WTC11 (cell line): ENCODE results near the gene EML4. TPM values are rescaled to one million over a fixed set of nuclear protein-coding genes. Genes with fewer than 3 reads are reported as not detected.

Source experiments
- ATAC-seq: fragments of 200-7000 bp; cut with Tn5 transposase; 2 replicates; pipeline ENCODE4 v1.10.0; 2021; ENCODE audit warnings: mild to moderate bottlenecking, moderate library complexity
- CTCF ChIA-PET: fragments of 300-600 bp; sonication (Branson Sonifier 250); formaldehyde crosslinking; loops from one replicate; lab custom pipeline; 2021; ENCODE audit warnings: antibody characterized with exemption; lab: Charles Lee
- POLR2A ChIA-PET: fragments of 350-600 bp; sonication (Branson Sonifier 250); formaldehyde crosslinking; loops from one replicate; lab custom pipeline; 2021; ENCODE audit warnings: antibody characterized with exemption; lab: Charles Lee
- DNase-seq: peaks from one replicate; pipeline ENCODE4 v3.0.0; 2021; ENCODE audit warnings: low spot score
- H3K27ac Mint-ChIP-seq: 2 replicates; pipeline ENCODE4 v1.8.0; 2021; ENCODE audit warnings: mixed read lengths
- H3K27me3 Mint-ChIP-seq: 2 replicates; pipeline ENCODE4 v1.8.0; 2021; ENCODE audit warnings: low read depth, mild to moderate bottlenecking, moderate library complexity, mixed read lengths
- H3K36me3 Mint-ChIP-seq: 2 replicates; pipeline ENCODE4 v1.8.0; 2021; ENCODE audit warnings: mixed read lengths
- H3K4me1 Mint-ChIP-seq: 2 replicates; pipeline ENCODE4 v1.8.0; 2022; ENCODE audit warnings: mixed read lengths
- H3K4me3 Mint-ChIP-seq: 2 replicates; pipeline ENCODE4 v1.8.0; 2021; ENCODE audit warnings: mild to moderate bottlenecking, moderate library complexity, mixed read lengths
- H3K9me3 Mint-ChIP-seq: 2 replicates; pipeline ENCODE4 v1.8.0; 2021; ENCODE audit warnings: mixed read lengths
- ATF1 ChIP-seq: sonication (generic); formaldehyde crosslinking; IDR thresholded peaks from 2 replicates; pipeline ENCODE4 v1.8.1; 2023; ENCODE audit warnings: mild to moderate bottlenecking, moderate library complexity, missing genetic modification reagents
- CREB1 ChIP-seq: sonication (generic); formaldehyde crosslinking; IDR thresholded peaks from 2 replicates; pipeline ENCODE4 v1.8.0; 2023; ENCODE audit warnings: mild to moderate bottlenecking, missing genetic modification reagents
- ELF4 ChIP-seq: sonication (generic); formaldehyde crosslinking; IDR thresholded peaks from 2 replicates; pipeline ENCODE4 v1.8.1; 2022; ENCODE audit warnings: low read depth, mild to moderate bottlenecking, moderate library complexity, missing genetic modification reagents
- ERG ChIP-seq: fragments of 250-450 bp; sonication (Bioruptor Pico); IDR thresholded peaks from 2 replicates; pipeline ENCODE4 v1.8.0; 2021; ENCODE audit warnings: mild to moderate bottlenecking
- ESRRA ChIP-seq: sonication (generic); formaldehyde crosslinking; IDR thresholded peaks from 2 replicates; pipeline ENCODE4 v1.8.1; 2022; ENCODE audit warnings: mild to moderate bottlenecking, missing genetic modification reagents, borderline replicate concordance
- FOXP1 ChIP-seq: sonication (generic); formaldehyde crosslinking; IDR thresholded peaks from 2 replicates; pipeline ENCODE4 v1.8.0; 2022; ENCODE audit warnings: missing genetic modification reagents, mild to moderate bottlenecking, moderate library complexity, borderline replicate concordance
- HMGA2 ChIP-seq: fragments of 250-450 bp; sonication (Bioruptor Pico); IDR thresholded peaks from 2 replicates; pipeline ENCODE4 v1.4.0; 2021; ENCODE audit warnings: mild to moderate bottlenecking, moderate library complexity
- IRF1 ChIP-seq: sonication (generic); formaldehyde crosslinking; IDR thresholded peaks from 2 replicates; pipeline ENCODE4 v1.8.0; 2023; ENCODE audit warnings: missing genetic modification reagents
- MAX ChIP-seq: sonication (generic); formaldehyde crosslinking; IDR thresholded peaks from 2 replicates; pipeline ENCODE4 v1.8.0; 2022; ENCODE audit warnings: mild to moderate bottlenecking, missing genetic modification reagents
- NFATC4 ChIP-seq: fragments of 250-450 bp; sonication (Bioruptor Pico); IDR thresholded peaks from 2 replicates; pipeline ENCODE4 v1.9.0; 2021; ENCODE audit warnings: mild to moderate bottlenecking
- NR2C2 ChIP-seq: sonication (generic); formaldehyde crosslinking; IDR thresholded peaks from 2 replicates; pipeline ENCODE4 v1.8.0; 2022; ENCODE audit warnings: mild to moderate bottlenecking, missing genetic modification reagents
- SP1 ChIP-seq: sonication (generic); formaldehyde crosslinking; conservative IDR thresholded peaks from 2 replicates; pipeline ENCODE4 v1.8.1; 2022; ENCODE audit warnings: missing genetic modification reagents
- USF2 ChIP-seq: sonication (generic); formaldehyde crosslinking; IDR thresholded peaks from 2 replicates; pipeline ENCODE4 v1.8.1; 2023; ENCODE audit warnings: mild to moderate bottlenecking, missing genetic modification reagents, moderate library complexity
- ZNF263 ChIP-seq: sonication (generic); formaldehyde crosslinking; IDR thresholded peaks from 2 replicates; pipeline ENCODE4 v1.8.1; 2022; ENCODE audit warnings: low read depth, mild to moderate bottlenecking, moderate library complexity, missing genetic modification reagents
- ZNF396 ChIP-seq: fragments of 250-450 bp; sonication (Bioruptor Pico); IDR thresholded peaks from 2 replicates; pipeline ENCODE4 v1.8.0; 2021; ENCODE audit warnings: mild to moderate bottlenecking, moderate library complexity, borderline replicate concordance
- ZNF512 ChIP-seq: sonication (generic); formaldehyde crosslinking; IDR thresholded peaks from 2 replicates; pipeline ENCODE4 v1.8.1; 2022; ENCODE audit warnings: missing genetic modification reagents, borderline replicate concordance
- ZNF532 ChIP-seq: fragments of 250-450 bp; sonication (Bioruptor Pico); IDR thresholded peaks from 2 replicates; pipeline ENCODE4 v1.9.0; 2021; ENCODE audit warnings: mild to moderate bottlenecking, borderline replicate concordance
- total RNA-seq: library from RNA; stranded (reverse); gene quantifications from 3 replicates; pipeline ENCODE4 v1.2.3, GENCODE V29; 2021
- TF ChIP-seq, protein P1 (sequence below): sonication (generic); formaldehyde crosslinking; IDR thresholded peaks from 2 replicates; pipeline ENCODE4 v1.8.1; 2022; ENCODE audit warnings: mild to moderate bottlenecking, missing genetic modification reagents, moderate library complexity, borderline replicate concordance
- TF ChIP-seq, protein P2 (sequence below): sonication (generic); formaldehyde crosslinking; IDR thresholded peaks from 2 replicates; pipeline ENCODE4 v1.8.0; 2023; ENCODE audit warnings: mild to moderate bottlenecking, missing genetic modification reagents
- TF ChIP-seq, protein P3 (sequence below): sonication (generic); formaldehyde crosslinking; conservative IDR thresholded peaks from 2 replicates; pipeline ENCODE4 v1.8.1; 2023; ENCODE audit warnings: mild to moderate bottlenecking, low read depth, missing genetic modification reagents, moderate library complexity

EML4 gene
- total RNA-seq, 1 experiment from 2014 or later = 89.9 TPM

- DNase-seq = no peak
- ChIA-PET CTCF (no interaction called here), POLR2A (no interaction called here)
- ATAC-seq = no peak
- H3K27me3 Mint-ChIP-seq = no peaks in the 10 kb centered on the region
- no peak overlapping the region for H3K27ac Mint-ChIP-seq
- TF ChIP-seq ZNF512 (CRISPR knock-in tag) (no peak), ERG (CRISPR knock-in tag) (no peak), NFATC4 (CRISPR knock-in tag) (no peak), SP1 (CRISPR knock-in tag) (no peak), ELF4 (CRISPR knock-in tag) (no peak)
- TF ChIP-seq, protein P1, sequence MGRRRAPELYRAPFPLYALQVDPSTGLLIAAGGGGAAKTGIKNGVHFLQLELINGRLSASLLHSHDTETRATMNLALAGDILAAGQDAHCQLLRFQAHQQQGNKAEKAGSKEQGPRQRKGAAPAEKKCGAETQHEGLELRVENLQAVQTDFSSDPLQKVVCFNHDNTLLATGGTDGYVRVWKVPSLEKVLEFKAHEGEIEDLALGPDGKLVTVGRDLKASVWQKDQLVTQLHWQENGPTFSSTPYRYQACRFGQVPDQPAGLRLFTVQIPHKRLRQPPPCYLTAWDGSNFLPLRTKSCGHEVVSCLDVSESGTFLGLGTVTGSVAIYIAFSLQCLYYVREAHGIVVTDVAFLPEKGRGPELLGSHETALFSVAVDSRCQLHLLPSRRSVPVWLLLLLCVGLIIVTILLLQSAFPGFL = no peak
- no peak overlapping the region for H3K4me3 Mint-ChIP-seq
- no peaks in the 10 kb centered on the region for H3K9me3 Mint-ChIP-seq
- H3K4me1 Mint-ChIP-seq = peaks cover under 1% of the 10 kb centered on the region
- H3K36me3 Mint-ChIP-seq = no peaks in the 10 kb centered on the region
These were observed 70.1 kb downstream of the EML4 start for GRCh38 chr2:42239289-42239661.

DNA sequence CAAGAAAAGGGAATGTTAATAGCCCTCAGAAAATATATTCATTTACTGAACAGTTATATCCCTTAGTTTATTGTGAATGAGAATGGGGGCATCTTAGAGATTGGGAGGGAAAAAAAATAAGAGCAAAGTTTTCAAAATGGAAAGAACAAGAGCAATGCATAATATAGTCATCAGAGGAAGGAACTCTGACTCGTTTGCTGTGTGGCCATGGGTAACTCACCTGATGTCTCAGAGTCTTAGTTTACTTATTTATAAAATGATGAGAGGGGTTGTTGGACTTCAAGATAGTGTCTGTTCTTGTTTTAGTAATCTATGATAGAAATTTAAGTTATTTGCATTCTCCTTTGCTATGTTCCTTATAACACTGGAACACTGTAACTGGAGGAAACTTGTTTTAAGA is 70.7 kb downstream of the EML4 start:
- Mint-ChIP-seq H3K4me3 (no peak overlapping the region), H3K4me1 (no peaks in the 10 kb centered on the region), H3K27ac (no peak overlapping the region), H3K36me3 (no peaks in the 10 kb centered on the region), H3K27me3 (no peaks in the 10 kb centered on the region), H3K9me3 (no peaks in the 10 kb centered on the region)
- DNase-seq = no peak
- ChIA-PET POLR2A (no interaction called here), CTCF (no interaction called here)
- ATAC-seq = no peak
- TF ChIP-seq, protein P2, sequence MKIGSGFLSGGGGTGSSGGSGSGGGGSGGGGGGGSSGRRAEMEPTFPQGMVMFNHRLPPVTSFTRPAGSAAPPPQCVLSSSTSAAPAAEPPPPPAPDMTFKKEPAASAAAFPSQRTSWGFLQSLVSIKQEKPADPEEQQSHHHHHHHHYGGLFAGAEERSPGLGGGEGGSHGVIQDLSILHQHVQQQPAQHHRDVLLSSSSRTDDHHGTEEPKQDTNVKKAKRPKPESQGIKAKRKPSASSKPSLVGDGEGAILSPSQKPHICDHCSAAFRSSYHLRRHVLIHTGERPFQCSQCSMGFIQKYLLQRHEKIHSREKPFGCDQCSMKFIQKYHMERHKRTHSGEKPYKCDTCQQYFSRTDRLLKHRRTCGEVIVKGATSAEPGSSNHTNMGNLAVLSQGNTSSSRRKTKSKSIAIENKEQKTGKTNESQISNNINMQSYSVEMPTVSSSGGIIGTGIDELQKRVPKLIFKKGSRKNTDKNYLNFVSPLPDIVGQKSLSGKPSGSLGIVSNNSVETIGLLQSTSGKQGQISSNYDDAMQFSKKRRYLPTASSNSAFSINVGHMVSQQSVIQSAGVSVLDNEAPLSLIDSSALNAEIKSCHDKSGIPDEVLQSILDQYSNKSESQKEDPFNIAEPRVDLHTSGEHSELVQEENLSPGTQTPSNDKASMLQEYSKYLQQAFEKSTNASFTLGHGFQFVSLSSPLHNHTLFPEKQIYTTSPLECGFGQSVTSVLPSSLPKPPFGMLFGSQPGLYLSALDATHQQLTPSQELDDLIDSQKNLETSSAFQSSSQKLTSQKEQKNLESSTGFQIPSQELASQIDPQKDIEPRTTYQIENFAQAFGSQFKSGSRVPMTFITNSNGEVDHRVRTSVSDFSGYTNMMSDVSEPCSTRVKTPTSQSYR = no peak
- no peak for TF ChIP-seq USF2 (CRISPR knock-in tag)
- no peak for TF ChIP-seq MAX (CRISPR knock-in tag)
- no peak for TF ChIP-seq ATF1 (CRISPR knock-in tag)
- TF ChIP-seq FOXP1 (CRISPR knock-in tag) = no peak
- TF ChIP-seq ESRRA (CRISPR knock-in tag) = no peak
- TF ChIP-seq NR2C2 (CRISPR knock-in tag) = no peak
- no peak for TF ChIP-seq IRF1 (CRISPR knock-in tag)
- no peak for TF ChIP-seq CREB1 (CRISPR knock-in tag)
- TF ChIP-seq, protein P3, sequence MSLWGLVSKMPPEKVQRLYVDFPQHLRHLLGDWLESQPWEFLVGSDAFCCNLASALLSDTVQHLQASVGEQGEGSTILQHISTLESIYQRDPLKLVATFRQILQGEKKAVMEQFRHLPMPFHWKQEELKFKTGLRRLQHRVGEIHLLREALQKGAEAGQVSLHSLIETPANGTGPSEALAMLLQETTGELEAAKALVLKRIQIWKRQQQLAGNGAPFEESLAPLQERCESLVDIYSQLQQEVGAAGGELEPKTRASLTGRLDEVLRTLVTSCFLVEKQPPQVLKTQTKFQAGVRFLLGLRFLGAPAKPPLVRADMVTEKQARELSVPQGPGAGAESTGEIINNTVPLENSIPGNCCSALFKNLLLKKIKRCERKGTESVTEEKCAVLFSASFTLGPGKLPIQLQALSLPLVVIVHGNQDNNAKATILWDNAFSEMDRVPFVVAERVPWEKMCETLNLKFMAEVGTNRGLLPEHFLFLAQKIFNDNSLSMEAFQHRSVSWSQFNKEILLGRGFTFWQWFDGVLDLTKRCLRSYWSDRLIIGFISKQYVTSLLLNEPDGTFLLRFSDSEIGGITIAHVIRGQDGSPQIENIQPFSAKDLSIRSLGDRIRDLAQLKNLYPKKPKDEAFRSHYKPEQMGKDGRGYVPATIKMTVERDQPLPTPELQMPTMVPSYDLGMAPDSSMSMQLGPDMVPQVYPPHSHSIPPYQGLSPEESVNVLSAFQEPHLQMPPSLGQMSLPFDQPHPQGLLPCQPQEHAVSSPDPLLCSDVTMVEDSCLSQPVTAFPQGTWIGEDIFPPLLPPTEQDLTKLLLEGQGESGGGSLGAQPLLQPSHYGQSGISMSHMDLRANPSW (CRISPR knock-in tag) = no peak
- TF ChIP-seq ZNF263 (CRISPR knock-in tag) = no peak
- no peak for TF ChIP-seq ZNF532 (CRISPR knock-in tag)
- TF ChIP-seq ZNF396 (CRISPR knock-in tag) = no peak
- TF ChIP-seq HMGA2 (CRISPR knock-in tag) = no peak
